ENCODE results near the gene VIPR1. TPM values are rescaled to one million over a fixed set of nuclear protein-coding genes. Genes with fewer than 3 reads are reported as not detected.
A peak's percentile ranks its signal among the peaks of the same experiment; 100 is the strongest.

The VIPR1 gene
- total RNA-seq, 2 experiments from 2014 or later: 6.6 to 6.7 TPM

GRCh38 chr3:42581709-42582473 lies 79.4 kb downstream of the VIPR1 start, which contains the start of gene SEC22C:
Gene SEC22C (minus strand): TSS chr3:42581967. CDS start chr3:42569046, 12,921 bp downstream.
- intact Hi-C loops (cut with DNase I, micrococcal nuclease): loop anchor here (1.0 to 2.0 kb wide), 10 partner anchors 8 to 620 kb away; partner anchors contain the start of genes NKTR (in 2 of the 2), SS18L2 (in 2 of the 2), CCDC13 (in 1 of the 2) and HIGD1A (in 1 of the 2)
- POLR2A ChIA-PET: interaction anchor here (0.6 to 2.6 kb wide), 5 partner anchors 9 to 35 kb away, joined by 3 to 16 read pairs (median 6); partner anchors contain the start of gene SS18L2
- H3K27ac Mint-ChIP-seq: peak within 1 kb of the TSS; percentile 94
- H3K9me3 Mint-ChIP-seq (ENCODE audit: low read depth): no peaks in the 10 kb centered on the region
- CTCF ChIA-PET: interaction anchor here (0.9 to 4.0 kb wide), 9 partner anchors 10 to 335 kb away, joined by 3 to 24 read pairs (median 3); partner anchors contain the start of gene NKTR
- H3K4me3 Mint-ChIP-seq: peak within 1 kb of the TSS; percentile 81
- H3K27me3 Mint-ChIP-seq: no peaks in the 10 kb centered on the region
- peak; percentile 98 for DNase-seq
- peak; percentile 94 for ATAC-seq
- H3K36me3 Mint-ChIP-seq (ENCODE audit: low read depth): peaks cover 15% of the 10 kb centered on the region
- peaks cover 43% of the 10 kb centered on the region for H3K4me1 Mint-ChIP-seq

GRCh38 chr3:42582474-42583070 lies 80.1 kb downstream of the VIPR1 start:
- ChIA-PET CTCF (interaction anchor here (0.8 to 4.0 kb wide), 12 partner anchors 9 to 335 kb away, joined by 3 to 24 read pairs (median 4); partner anchors contain the start of gene NKTR), POLR2A (interaction anchor here (0.6 to 2.6 kb wide), 4 partner anchors 8 to 34 kb away, joined by 3 to 16 read pairs (median 4); partner anchors contain the start of gene SS18L2)
- Mint-ChIP-seq H3K36me3 (ENCODE audit: low read depth) (peaks cover 12% of the 10 kb centered on the region), H3K27ac (peak overlapping the region; percentile 94), H3K9me3 (ENCODE audit: low read depth) (no peaks in the 10 kb centered on the region), H3K4me1 (peaks cover 37% of the 10 kb centered on the region), H3K4me3 (peak overlapping the region; percentile 81), H3K27me3 (no peaks in the 10 kb centered on the region)
- intact Hi-C loops (cut with DNase I, micrococcal nuclease): loop anchor here (1.0 to 2.0 kb wide), 10 partner anchors 8 to 620 kb away; partner anchors contain the start of genes NKTR (in 2 of the 2), SS18L2 (in 2 of the 2), CCDC13 (in 1 of the 2) and HIGD1A (in 1 of the 2)
- DNase-seq (no peak), ATAC-seq (no peak)

Other genes with a start within 250 kb of the VIPR1 start
- gene CCK, start 236.5 kb upstream of the VIPR1 start, total RNA-seq: not detected
- not detected for gene LYZL4, start 92.0 kb upstream of the VIPR1 start, total RNA-seq
- 10 to 100 TPM; 34.2 to 42.5 TPM for gene SEC22C, start 79.3 kb downstream of the VIPR1 start, total RNA-seq
- 10 to 100 TPM; 42.0 to 54.5 TPM for gene SS18L2, start 88.2 kb downstream of the VIPR1 start, total RNA-seq
- 10 to 100 TPM; 50.8 to 59.2 TPM for gene NKTR, start 98.0 kb downstream of the VIPR1 start, total RNA-seq
- under 1 TPM; 0.60 to 0.62 TPM for gene ZBTB47, start 151.1 kb downstream of the VIPR1 start, total RNA-seq
- gene KLHL40, start 182.9 kb downstream of the VIPR1 start, total RNA-seq: not detected
- gene HHATL, start 200.2 kb downstream of the VIPR1 start, total RNA-seq: not detected

Data from activated CD4-positive, alpha-beta T cell treated with anti-CD3 and anti-CD28 coated beads for 36 hours (primary cell).